GM18519 (cell line): ENCODE results near the gene STUM.
"Not testable (repeated sequence)": the region's sequence is repeated elsewhere in the genome, so short reads cannot be mapped to it uniquely, and the experiment has no call there.

Source experiments
- ATAC-seq: cut with Tn5 transposase; IDR thresholded peaks from one replicate; pipeline ENCODE4 v1.9.1; 2021; ENCODE audit warnings: mild to moderate bottlenecking, moderate library complexity; ENCODE audit not compliant: unreplicated experiment, low FRiP score

STUM gene

DNA sequence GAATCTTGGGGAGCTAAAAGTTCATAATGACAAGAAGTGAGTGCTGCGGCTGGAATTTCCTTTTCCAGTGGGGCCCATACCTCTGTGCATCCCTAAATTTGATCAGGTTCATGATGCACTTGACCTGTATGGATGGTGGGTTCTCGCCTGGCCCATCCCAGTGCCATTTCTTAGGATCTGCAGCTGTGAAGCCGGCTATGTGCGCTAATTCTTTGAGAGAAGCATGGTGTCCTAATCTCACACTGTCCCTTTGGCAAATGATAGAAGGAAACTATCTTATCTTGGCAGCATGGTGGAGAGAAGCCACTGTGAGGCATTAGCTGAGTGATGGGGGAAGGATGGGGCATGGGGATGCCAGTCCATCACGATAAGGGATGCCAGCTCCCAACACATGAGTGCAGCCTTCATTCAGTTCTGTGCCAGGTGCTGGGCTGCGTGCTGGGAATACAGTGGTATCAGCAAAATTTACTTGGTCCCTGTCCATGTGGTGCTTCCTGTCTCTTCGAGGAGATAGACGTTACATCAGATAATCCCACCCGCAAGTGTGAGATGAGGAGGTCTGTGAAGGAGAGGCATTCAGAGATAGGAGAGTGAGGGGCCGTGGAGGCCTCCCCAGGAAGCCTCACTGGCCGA lies 30.5 kb downstream of the STUM start:
- ATAC-seq, result no peak

DNA sequence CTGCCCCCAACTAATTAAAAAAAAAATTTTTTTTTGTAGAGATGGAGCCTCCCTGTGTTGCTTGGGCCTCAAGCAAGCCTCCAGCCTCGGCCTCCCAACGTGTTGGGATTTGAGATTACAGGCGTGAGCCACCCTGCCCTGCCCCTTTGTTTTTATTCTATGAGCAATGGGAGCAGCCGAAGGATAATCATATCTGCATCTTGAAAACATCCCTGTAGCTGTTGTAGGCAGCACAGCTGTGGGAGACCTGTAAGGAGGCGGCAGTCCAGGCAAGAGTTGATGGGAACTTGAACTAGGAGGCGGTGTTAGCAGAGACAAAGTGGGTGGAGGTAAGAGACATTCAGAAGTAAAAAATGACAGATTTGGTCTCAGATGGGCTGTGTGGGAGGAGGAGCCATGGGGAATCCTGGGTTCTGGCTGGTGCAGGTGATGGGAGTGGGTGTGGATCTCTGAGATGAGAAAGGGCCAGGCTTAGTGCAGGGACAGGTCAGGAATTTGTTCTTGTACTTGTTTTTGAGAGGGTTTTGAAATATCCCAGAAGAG lies 31.3 kb downstream of the STUM start:
- no peak for ATAC-seq

GRCh38 chr1:226580625-226581270 lies 32.2 kb downstream of the STUM start:
- ATAC-seq, result no peak

- ATAC-seq, result no peak
Measured at GRCh38 chr1:226581650-226582330, 33.2 kb downstream of the STUM start.

DNA sequence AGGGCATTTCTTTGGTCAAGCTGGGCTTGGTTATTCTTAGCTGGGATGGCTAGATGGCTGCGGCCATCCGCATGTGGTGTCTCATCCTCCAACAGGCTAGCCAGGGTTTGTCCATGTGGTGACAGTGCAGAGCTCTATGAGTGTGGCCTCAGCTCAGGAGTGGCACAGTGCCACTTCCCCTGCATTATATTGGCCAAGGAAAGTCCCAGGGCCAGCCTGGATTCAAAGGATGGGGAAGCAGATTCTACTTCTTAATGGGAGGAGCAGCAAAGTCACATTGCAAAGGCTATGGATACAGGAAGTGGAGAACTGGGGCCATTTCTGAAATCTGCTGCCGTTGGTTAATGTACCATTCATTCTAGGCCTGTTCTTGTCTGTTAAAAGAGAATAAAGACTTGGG lies 34.4 kb downstream of the STUM start:
- no peak for ATAC-seq

DNA sequence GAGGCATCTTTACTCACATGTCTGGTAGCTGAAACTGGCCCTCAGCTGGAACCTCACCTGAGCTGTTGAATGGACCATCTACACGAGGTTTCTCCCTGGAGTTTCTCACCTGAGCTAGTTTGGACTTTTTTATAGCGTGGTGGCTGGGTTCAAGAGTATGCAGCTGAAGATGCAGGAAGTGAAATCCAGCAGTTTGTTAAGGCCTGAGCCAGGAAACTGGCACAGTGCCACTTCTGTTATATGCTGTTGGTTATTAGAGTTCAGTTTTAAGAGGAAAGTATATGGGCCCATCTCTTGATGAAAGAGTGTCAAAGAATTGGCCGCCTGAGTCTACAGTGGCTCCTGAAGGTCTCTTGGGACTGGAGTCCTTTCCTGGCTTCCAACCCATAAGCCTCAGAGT lies 35.6 kb downstream of the STUM start:
- ATAC-seq, result no peak

DNA sequence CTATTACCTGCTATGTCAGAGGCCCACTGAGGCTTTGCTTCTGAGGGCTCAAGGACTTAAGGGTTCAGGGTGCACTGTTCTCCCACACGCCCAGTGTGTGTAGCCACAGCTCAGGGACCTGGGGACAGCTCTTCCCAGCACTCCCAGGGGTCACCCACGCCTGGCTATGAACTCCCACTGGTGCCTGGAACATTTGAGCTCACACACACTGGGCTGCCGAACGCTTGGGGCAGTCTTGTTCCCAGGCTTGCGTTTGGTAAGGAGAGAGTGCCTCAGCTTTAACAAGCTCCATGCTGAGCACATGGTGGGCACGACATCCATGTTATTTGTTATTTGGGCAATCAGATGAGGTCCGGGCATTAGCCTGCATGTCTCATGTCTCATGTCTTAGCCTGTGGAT lies 37.6 kb downstream of the STUM start:
- no peak for ATAC-seq

DNA sequence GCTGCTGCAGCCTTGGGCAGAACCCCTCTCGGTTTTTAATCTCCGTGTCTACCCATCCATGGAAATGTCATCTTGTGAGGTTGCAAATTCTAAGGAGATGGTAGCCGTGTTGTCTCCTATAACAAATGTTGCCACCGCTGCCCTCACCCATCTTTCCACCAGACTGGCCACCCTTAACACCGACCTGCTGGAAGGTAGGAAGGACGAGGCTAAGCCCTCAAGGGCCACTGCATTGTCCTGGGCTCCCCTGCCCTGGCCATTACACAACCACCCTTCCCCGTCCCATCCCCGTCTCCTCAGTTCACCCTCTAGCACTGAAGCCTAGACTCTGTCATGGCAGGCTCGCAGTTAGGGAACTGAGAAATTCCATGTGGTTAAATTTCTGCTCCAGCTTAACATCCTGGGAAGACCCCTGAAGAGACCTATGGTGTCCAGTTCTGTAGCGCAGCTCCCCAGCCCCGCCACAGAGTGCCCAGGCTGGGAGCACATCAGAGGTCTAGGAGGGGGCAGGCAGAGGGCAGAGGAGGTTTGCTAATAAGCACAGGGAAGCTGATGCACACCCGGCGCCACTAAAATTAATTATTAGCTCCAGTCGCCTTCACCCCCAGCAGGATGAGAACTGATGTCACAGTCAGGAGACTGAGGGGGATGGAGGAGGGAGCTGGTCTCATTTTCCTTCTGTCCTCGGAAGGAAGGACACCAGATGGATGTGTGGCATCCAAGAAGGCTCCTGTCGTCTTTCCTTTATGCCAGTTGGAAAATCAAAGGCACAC lies 38.3 kb downstream of the STUM start:
- no peak for ATAC-seq

- ATAC-seq, result no peak
Measured at GRCh38 chr1:226588484-226588883, 39.9 kb downstream of the STUM start.

GRCh38 chr1:226589008-226589733 lies 40.6 kb downstream of the STUM start:
- ATAC-seq, result no peak

DNA sequence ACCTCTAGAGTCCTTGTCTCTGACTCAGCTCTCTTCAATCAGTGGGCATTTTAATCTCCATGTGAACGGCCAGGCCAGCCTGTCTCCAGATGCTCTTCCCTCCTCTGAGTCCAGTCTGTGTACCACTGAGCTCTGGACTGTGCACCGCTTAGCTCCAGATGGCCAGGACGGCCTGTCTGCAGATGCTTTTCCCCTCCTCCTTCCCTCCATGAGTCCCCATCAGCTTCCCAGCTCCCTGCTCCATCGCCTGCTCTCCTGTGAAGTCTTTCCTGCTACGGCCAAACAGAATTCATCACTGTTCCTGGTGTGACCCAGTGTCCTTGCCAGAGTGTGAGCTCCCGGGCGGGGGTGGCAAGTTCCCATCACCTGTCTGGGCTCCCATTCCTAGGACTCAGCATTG lies 42.0 kb downstream of the STUM start:
- ATAC-seq, result no peak

GRCh38 chr1:226593541-226593940 lies 45.0 kb downstream of the STUM start:
- ATAC-seq, result no peak

DNA sequence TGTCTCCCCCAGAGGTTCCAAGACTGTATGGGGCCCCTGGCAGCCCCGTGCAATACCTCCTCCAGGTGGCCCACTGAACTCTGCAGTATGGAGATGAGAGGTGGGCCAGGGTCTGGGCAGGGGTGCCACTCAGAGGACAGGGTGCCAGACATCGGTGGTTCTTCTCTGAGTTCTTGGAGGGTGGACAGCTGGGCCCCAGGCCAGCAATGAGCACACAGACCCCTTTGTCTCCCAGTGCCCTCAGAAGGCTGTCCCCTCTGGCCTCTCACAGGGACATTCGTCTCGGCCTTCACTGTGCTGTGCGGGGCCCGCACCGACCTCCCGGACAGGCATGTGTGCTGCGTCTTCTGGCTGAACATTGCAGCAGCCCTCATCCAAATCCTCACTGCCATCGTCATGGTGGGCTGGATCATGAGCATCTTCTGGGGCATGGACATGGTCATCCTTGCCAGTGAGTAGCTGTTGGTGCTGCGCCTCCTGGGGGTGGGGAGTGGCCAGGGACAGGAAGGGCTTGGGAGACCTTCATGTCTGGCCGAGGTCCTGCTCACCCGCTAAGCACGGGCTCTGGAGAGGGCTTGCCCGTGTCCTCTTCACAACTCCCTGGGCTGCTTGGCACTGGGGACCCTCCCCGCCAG lies 48.1 kb downstream of the STUM start:
- ATAC-seq, result no peak

DNA sequence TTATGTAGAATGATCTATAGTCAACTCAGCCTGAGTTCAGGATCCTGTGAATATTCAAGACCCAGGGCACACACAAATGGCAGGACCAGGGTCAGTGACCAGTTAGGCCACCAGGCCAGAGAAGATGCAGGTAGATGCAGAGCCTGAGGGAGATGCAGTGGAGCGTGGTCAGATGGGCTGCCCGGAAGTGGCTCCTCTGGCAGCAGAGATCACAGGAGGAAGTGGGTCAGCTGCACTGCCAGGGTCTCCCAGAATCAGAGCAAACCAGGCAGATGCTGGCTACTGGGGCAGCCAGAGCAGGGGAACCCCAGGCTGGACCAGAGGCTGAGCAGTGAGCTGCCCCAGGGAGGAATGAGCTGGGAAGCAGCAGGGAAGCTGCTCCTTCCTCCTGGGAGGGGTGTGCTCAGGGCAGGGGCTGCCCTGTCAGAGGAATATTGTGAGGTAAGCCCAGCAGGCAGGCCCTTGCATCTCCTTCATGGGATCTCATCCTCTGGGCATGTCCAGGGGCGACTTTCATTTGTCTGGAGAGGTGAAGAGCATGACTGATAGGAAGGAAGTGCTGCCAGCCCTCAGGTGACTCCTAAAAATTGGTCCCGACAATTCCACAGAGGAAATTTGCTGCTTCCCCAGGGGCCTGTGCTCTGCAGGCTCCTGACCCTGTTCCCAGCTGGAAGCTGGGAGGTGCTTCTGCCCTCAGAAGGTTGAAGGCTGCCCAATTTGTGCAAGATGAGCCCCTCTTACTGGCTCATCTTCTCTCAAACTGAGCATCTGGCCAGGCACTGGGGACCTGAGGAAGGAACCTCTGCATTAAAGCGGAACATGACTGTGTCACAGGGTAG lies 49.3 kb downstream of the STUM start:
- no peak for ATAC-seq

GRCh38 chr1:226598455-226598849 lies 49.9 kb downstream of the STUM start:
- ATAC-seq, result no peak

GRCh38 chr1:226598955-226599354 lies 50.4 kb downstream of the STUM start:
- ATAC-seq, result not testable (repeated sequence)

DNA sequence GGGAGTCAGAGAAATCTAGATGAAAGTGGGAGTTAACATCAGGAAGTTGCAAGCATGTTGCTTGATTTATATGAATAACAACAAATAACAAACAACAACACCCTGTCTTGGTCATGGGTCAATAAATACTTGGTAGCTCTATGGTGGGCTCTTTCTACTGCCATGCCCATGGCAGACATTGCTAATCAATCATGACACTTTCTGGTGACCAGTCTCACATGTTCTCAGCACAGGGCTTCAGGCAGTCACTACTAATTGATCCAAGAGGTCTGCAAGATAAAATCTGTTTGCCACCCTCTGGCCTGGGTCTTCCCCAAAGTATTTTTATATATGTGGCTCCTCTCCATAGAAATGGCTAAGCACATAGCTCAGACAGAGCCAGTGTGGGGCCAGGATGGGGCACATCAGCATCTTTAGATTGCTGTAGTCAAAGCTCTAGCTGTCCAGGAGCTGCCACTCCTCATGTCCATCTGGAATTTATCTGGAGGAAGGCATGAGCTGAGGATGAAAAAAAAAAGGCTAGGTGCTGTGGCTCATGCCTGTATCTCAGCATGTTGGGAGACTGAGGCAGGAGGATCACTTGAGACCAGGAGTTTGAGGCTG lies 51.2 kb downstream of the STUM start:
- ATAC-seq, result no peak

DNA sequence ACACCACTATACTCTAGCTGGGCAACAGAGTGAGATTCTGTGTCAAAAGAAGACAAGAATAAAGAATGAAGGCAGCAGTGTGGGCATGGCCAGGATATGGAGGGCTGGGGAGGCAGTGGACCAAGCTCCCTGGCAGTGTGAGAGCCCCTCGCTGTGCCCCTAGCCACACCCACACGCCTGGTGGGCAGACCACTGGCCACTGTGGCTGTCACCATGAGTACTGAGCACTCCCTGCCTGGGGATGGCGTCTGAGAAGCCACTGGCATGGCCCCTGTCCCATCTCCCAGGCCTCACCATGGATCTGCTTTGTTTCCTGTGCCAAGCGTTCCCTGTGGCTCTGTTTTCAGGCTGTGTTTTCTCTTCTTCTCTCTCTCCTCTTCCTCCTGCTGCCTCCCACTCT lies 51.7 kb downstream of the STUM start:
- ATAC-seq, result no peak

DNA sequence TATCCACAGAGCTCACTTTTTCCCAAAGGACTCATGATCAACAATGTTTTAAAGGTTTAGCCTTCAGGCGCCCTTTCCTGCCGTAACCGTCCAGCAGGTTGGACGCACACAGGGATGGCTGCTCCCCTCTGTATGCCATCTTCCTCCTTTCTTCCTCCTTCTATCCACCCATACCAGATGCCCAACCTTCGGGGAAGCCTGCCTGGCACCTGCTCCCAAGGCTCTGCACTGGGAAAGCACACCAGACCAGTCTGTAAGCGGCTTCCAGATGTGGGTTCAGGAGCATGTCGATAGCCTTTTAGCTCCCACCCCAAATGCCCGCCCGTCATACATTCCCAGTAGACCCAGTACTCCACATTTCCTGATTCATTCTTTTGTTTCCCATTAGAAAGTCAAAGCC lies 52.9 kb downstream of the STUM start:
- ATAC-seq, result no peak
